Putamen (tissue), 1 donor: ENCODE measurements around the gene LUZP2.

Source experiments
- DNase-seq: peaks from one replicate; pipeline ENCODE4 v3.0.0-alpha.2; 2016; ENCODE audit warnings: low spot score

The LUZP2 gene

DNA sequence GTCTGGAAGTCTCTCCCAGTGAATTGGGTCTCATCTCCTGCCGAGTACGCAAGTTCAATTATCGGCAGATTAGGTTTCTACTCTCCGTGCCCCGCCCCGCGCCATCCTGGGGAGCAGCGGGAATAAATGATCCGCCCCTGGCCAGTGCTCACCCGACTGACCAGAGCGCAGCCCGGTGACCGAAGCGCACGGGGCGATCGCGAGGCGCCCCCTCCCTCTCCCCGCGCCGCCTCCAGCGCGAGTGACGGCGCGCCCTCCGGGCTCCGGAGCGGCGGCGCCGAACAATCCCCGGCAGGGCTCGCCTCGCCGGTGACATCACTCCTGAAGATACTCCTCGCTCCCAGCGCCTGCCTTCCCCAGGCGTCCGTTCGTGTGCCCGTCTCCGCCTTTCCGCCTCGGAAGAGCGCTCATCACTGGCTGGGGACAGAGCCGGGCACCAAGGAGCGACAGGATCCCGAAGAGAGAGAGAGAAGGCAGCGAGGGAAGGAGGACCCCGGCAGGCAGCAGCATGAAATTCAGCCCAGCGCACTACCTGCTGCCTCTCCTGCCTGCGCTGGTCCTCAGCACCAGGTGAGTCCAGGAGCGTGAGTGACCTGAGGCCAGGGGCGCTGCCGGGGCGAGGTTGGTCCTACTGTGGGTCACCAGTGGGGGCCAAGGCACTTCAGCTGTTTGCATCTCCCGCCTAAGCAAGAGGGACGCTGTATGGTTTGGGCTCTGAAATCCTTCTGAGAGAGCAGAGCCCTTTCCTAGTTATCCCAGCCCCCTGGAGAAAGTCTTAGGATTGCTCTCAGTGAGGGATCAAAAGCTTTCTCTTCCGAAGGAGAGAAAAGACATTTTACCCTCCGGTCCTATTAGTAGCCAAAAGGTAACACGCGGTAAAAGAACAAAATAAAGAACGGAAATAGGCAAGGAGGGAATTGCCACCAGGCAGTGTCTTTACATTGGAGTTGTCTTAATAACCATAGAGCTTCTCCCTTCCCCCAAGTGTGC, at the start of gene LUZP2:
LUZP2 (plus strand) TSS at position 318 of the 990 bp plus-strand sequence.
- no peak for DNase-seq

DNA sequence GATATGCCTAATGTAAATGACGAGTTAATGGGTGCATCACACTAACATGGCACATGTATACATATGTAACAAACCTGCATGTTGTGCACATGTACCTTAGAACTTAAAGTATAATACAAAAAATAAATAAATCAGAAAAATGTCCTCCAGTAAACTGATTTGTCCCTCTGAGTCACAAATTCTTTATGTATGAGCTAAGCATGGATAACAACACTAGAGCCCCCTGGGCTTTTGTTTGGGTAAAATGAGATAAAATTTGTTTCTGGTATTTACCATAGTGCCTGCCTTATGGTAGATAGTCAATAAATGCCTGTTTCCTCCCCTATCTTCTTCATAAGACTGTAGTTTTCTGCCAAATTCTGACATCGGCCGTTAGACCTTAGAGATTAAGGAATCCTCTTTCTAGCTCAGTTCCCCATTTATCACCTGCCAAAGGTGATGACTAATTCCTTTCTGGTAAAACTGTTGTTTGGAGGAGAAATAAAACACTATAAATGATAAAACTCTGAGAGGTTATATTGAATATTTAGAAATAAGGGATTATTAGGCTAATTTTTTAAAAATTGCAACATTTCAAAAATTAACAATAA, 43.6 kb upstream of the LUZP2 start:
- DNase-seq = no peak

DNA sequence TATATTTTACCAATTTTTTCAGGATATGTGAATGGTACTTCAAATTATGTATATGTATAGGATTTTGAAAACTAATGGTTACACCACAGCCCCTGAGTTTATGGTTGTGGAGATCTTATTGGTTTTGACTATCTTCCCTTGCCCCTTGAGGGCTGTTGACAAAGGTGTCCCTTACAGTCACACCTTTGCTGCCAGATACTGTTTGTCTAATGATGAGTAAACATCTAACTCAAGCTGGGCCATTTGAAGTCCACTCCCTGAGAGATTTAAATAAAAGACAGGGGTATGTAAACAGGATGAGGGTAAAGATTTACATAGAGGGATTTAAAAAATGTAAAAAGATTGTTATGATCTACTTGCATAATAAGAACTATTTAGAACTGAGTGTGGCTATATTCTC, 38.9 kb upstream of the LUZP2 start:
- no peak for DNase-seq

DNA sequence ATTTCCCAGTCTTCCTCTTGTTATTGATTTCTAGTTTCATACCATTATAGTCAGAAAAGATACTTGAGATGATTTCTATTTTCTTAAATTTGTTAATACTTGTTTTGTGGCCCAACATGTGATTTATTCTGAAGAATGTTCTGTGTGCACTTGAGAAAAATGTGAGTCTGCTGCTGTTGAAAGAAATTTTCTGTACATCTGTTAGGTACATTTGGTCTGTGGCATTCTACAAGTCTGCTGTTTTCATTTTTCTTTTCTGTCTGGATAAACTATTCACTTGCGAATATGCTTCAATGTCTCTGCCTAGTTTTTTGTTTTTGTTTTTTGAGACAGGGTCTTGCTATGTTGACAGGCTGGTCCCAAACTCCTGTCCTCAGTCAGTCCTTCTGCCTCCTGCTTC, 26.4 kb upstream of the LUZP2 start:
- no peak for DNase-seq

DNA sequence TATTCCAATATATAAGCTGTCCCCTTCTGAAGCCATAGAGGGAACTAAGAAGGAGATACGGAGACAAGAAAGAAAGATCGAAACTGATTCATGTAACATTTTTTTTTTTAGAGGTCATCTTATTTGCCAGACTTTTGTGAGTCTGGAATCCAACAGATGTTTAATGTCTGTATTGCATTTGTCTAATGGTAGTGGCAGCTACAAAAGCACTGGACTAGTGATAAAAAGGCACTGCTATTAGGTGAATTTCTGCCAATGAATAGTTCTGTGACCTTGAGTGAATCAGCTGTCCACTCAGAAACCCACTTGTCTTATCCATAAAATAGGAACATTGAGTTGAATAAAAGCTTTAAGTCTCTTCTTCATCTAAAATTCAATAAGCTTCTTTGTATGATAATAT, 25.8 kb upstream of the LUZP2 start:
- DNase-seq = no peak

DNA sequence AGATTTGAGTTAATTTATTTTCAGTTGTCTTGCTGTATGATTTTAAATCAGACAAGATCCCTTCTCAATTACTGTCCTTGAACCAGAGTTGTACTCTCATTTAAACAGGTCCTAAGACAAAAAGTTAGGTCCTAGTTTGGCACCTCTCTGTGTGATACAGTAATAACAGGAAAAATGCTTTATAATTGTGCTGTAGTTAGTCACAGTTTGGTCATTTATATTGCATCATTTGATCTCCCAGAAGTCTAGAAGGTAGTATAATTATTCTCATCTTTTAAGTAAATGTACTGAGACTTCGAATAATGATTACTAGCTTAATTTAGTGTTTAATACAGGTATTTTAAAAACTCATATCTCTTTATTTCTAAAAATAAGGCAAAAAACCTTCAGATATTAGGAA, 18.1 kb upstream of the LUZP2 start:
- no peak for DNase-seq

DNA sequence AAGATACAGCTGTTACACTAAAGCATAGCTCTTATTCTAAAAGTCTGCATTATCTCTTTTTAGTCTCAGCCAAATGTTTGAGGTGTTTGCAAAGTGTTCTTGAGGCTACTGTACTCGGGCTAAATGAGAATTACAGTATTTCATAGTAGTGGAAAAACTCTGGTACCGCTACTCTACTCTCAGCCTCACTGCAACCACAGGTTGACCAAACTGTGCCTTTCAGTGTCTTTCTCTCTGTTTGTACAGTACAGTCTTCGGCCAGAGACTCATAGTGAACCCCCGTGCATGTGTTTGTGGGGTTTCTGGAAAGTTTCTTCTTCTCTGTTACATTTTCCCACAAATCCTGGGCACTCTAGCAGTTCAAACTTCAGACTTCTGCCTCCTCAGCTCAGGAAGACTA, 7.4 kb upstream of the LUZP2 start:
- no peak for DNase-seq

DNA sequence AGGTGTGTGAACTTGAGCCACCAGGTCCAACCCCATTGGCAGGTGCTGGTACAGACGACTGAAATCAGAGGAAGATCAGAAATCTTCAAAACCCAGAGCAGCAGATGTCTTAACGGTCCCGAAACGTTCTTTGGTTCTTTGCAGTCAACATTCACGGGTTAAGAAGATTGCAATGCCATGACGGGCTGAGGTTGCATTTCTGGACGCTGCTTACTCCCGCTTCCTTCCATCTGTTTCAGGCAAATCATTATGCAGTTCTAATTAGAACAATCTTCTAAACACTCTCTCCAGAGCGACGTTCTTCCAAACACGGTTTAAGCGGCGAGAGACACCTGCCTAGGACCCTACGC, 492 bp upstream of the LUZP2 start:
- no peak for DNase-seq

DNA sequence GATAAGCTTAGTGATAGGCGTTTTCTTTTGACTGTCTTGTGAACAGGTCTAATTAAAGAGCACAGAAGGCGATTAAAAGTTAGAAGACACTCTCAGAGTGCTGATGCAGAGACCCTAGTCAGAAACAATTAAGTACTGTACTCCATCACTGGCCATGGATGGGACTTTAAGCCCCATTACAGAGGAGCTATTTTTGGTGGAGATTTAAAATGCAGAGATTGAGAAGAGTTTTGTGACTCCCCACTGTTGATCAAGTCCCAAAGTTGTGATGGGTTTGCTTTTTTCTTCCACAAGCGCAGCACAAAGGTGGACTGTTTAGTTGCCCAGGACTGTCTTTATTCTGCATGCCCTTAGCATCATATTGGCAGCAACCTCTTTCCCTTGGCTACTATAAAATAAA, 978 bp downstream of the LUZP2 start:
- peak; percentile 11 for DNase-seq

DNA sequence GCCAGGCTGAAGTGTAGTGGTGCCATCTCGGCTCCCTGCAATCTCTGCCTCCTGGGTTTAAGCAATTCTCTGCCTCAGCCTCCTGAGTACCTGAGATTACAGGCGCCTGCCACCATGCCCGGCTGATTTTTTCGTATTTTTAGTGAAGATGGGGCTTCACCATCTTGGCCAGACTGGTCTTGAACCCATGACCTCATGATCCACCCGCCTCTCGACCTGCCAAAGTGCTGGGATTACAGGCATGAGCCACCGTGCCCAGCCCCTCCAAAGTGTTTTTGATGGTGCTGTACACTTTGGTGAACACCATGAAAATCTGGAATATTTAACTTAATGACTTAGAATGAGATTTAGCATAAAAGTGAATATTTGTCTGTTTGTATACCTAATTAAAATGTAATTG, 5.6 kb downstream of the LUZP2 start:
- no peak for DNase-seq

DNA sequence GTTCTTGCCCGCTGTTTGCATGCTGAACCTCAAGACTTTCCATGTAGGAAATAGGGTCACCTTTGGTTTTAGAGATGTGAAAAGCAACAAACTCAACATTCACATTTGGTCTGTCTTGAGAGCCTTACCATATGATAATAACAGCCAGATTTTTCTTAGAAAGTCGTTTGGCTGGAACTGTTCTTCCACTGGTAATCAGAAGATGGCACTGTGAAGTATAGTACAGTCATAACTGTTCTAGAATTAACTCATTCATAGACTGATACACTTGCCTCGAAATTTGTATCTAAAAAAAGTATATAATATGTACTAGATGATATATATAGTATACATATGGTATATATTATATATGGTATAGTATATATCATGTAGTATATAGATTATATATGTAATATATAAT, 12.3 kb downstream of the LUZP2 start:
- no peak for DNase-seq

DNA sequence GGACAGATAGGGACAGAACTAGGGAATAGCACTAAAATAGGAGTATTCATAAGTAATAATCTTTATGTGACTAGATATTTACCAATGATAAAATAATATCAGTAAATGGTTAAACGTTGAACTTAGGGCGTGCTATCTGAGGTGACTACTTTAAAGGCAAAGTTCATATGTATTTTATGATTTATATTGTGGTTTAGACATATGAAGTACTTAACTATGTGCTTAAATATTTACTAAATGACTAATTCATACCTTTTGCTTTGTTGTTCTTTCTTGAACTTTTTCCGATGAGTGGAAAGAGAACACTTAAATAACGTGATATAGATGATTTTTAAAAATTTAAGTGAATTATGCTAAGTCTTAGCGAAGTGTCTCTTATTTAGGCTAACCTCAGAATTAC, 14.7 kb downstream of the LUZP2 start:
- no peak for DNase-seq

DNA sequence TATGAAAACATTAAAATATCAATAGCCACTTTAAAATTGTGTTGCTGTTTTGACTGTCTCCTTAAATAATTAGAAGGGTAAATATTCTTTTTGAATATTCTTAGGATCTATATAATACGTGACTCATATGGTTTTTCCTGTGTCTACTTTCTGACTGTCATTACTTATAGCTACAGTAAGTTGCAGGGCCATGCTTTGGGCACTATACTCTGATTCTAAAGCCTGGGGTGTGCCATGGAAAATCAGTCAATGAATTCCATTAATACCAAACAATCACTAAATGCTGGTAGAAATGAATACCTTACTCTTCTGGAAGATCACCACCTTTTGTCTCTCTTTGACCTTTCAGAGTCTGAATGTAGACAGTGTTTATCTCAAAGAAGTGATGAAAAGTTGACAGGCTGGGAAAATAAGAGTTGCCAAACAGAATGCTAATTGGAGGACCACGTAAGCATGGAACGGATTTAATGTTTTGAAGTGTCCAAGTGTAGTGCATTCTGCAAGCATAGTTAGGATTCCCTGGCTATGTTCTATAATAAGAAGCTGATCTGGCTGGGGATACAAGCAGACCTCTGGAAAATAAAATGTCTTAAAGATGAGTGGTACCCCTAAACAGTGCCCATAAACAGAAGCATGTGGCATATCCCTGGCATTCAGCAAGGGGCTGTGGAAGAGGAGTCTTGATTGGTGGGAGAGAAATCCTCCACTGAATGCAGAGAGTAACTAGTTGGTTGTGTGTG, 16.8 kb downstream of the LUZP2 start:
- DNase-seq = no peak

DNA sequence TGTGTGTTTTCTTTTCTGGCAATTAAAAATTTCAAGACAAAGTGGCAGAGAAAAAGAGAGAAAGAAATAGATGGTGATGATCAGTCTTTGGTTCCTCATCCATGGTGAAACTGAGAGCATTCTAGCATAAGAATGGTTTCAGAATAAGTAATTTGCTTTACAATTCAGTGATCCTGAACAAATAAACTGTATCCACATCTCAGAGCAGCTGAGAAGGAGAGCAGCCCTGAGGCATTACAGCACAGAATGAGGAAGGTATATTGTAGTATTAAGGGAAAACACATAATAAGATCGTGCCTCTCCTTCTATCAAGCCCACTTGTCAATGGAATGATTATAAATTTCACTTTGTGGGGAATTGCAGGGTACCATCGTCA, 17.4 kb downstream of the LUZP2 start:
- no peak for DNase-seq

DNA sequence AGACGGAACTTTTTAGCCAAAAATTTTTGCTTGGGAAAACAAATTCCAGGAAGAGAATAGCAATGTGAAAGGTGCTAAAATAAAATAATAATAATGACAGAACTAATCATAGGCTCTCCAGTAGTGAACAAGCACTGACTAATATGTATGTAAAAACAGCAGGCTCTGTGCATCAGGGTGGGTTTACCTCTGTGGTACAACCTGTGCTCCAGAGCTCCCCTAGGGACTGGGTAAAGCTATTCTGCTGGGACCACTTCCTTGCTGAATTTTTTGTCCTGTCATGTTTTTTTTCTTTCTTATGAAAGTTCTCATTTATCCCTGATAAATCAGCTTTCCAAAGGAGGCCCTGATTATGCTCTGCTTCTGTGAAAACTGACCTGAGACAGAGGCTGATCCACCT, 18.8 kb downstream of the LUZP2 start:
- no peak for DNase-seq

DNA sequence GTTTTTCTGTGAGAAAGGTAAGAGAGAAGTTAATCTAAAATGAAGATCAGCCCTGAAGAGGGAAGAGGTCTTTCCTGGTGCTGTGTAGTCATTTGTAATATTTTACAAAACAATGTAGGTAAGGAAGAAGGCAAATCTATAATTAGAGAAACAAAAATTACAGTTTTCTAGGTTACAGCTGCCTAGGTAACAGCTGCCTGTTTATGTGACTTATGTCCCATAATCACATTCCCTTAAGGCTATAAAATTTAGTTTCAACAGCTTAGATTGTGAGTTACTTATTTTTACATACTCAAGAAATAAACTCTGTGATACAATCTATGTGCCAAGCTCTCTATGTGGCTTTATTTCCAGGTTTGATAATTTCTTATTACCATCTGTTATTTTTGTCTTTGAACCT, 19.8 kb downstream of the LUZP2 start:
- no peak for DNase-seq

DNA sequence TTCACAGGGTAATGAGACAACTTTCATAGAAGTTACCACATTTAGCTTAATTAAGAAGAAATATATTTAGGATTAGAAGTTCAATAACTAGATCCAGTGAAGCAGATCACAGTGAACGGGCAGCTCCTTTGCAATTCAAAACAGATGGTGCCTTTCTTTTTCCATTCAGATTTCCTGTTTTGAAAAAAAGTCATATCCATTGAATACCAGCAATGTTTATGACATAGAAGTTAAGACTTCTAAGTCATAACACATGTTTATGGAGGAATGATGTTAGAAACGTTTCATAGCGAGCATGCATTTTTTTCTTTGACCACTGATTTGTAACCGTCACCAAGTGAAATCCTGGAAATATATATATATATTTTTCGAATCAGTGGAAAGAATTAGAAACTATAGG, 24.7 kb downstream of the LUZP2 start:
- DNase-seq = no peak

DNA sequence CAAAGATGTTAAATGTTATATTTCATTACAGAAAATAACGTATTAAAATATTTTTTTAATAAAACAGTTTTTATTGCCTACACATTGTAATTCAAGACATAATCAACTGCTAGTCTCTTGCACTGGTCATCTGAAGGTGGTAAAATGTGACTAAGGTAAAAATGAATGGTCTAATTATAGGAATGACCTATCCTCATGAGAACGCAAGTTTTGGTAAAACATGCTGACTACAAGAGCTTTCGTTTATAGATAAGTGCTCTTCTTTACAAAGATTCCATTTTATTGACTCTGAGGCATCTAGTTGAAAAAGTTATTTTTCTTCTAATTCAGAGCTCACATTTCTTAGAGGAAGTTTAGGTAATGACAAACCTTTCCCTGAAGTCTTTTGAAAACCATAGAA, 27.3 kb downstream of the LUZP2 start:
- no peak for DNase-seq

DNA sequence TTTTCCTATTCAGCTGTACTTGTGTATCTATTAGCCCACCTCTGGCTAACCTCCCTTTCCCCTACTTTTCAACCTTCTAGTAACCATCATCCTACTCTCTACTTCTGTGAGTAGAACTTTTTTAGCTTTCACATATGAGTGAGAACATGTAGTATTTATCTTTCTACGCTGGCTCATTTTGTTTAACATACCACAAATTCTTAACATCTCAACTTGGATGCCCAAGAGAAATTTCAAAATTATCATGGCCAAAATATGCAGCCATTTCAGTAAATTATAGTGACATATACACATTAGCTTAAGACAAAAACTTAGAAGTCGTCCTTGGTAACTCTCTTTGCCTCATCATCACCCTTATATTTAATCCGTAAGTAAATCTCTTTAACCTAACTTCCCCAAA, 34.7 kb downstream of the LUZP2 start:
- DNase-seq = no peak

DNA sequence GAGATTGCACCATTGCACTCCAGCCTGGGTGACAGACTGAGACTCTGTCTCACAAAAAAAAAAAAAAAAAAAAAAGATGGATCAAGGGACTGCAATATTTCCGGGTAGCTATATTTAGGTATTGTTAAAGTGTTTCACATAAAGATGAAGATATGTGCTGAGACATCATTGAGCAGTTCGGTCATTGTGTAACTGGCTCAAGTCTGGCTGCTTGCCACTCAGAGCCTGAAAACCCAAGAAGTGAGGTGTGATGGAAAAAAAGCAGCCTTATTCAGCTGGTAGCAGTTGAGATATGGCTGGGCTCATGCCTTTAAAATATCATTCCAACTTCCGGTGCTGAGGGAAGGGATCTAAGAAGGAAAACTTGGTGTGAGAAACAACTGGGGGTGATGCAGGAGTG, 46.9 kb downstream of the LUZP2 start:
- no peak for DNase-seq

DNA sequence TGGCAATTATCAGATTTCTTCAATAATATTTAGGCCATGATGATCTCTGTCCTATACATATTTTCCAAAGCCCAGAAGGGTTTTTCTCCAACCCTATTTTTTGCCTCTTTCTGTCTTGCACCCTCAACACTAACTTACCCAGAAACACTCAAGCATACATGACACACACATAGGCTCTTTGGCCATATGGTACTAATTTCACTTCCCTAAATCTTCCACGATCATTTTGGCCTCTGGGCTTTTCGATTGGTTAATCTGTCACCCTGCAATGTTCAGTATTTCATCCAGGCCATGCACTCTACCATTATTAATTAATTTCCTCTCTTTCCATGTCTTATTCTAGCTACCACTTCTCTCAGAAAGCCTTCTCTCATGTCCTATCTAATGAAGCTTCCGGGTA, 59.8 kb downstream of the LUZP2 start:
- DNase-seq = no peak

DNA sequence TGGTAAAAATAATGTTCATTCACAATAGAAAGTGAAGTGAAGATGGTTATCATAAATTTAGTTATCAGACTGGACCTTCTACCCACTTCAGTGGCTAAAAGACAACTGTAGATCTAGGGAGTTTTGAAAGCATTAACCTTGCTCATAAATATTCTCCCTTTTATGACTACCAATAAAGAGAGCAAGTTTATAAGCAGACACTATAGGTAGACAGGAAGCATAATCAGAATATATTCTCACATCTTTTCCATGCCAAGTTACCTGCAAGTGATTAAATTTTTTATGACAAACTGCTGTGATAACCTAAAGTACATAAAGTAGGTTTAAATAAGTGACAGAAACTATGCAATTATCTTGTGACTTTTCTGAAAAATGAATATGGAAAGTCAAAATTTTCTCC, 62.5 kb downstream of the LUZP2 start:
- no peak for DNase-seq

DNA sequence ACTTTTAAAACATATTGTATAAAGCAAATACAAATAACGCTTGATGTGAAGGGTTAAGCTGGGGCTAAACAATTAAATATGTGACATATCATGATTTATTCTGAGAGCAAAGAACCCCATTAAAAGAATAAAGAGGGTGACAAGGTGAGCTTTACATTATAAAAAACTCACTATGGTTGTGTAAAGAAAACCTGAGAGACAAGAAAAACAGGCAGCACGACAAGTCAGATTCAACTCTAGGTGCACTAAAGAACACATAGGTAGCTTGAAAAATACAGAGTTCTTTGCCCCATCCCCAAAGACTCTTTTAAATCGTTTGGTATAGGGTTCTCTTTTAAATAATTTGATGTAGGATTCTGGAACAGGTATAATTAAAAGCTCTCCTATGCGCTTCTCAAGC, 63.5 kb downstream of the LUZP2 start:
- no peak for DNase-seq
